GM12872 (cell line): ENCODE results near the gene UGGT1.

Experiments
- CTCF ChIP-seq: IDR thresholded peaks from 3 replicates; pipeline ENCODE4 v1.5.1; 2011; ENCODE audit warnings: low read depth, mild to moderate bottlenecking, low read length, moderate library complexity; ENCODE audit not compliant: insufficient read depth

Gene UGGT1

GRCh38 chr2:128109243-128109642 lies 18.2 kb downstream of the UGGT1 start:
- TF ChIP-seq CTCF: no peak

GRCh38 chr2:128115921-128116623 lies 25.1 kb downstream of the UGGT1 start:
- TF ChIP-seq CTCF: no peak

- TF ChIP-seq CTCF: no peak
Observed at GRCh38 chr2:128134573-128134972, 43.6 kb downstream of the UGGT1 start.

- TF ChIP-seq CTCF: no peak
Observed at GRCh38 chr2:128137094-128137616, 46.2 kb downstream of the UGGT1 start.

- TF ChIP-seq CTCF: no peak
Observed at GRCh38 chr2:128139624-128140023, 48.6 kb downstream of the UGGT1 start.

GRCh38 chr2:128145651-128146050 lies 54.7 kb downstream of the UGGT1 start:
- TF ChIP-seq CTCF: no peak

- no peak for TF ChIP-seq CTCF
Observed at GRCh38 chr2:128153786-128154185, 62.8 kb downstream of the UGGT1 start.

- no peak for TF ChIP-seq CTCF
Observed at GRCh38 chr2:128154225-128154624, 63.2 kb downstream of the UGGT1 start.
